Body of pancreas (tissue), 4 donors: ENCODE measurements around the gene PIH1D1.

Experiments used
- CTCF ChIP-seq, 7 experiments: fragments of 450-650 bp in 4 of 7; fragments of 200-600 bp in 3 of 7; sonication (generic) in 3 of 7; IDR thresholded peaks; one replicate each; pipeline ENCODE4 v1.5.1; 2016 to 2019; ENCODE audit warnings: antibody characterized with exemption in 7 of 7
- POLR2A ChIP-seq, 3 donors: fragments of 450-650 bp; IDR thresholded peaks; one replicate each; pipeline ENCODE4 v1.6.1; 2016; ENCODE audit warnings: antibody characterized with exemption in 3 of 3, mild to moderate bottlenecking in 2 of 3

- no peak for TF ChIP-seq CTCF (IDR thresholded peaks at IDR 0.05)
- TF ChIP-seq POLR2A (IDR thresholded peaks at IDR 0.05) = no peak
Measured at GRCh38 chr19:49459388-49459787, 7.8 kb upstream of the PIH1D1 start.
